Stimulated activated naive CD4-positive, alpha-beta T cell (primary cell): ENCODE results near the gene GIGYF2.
A peak's percentile ranks its signal among the peaks of the same experiment; 100 is the strongest.

ENCODE experiments used
- DNase-seq, 6 experiments: peaks; one replicate each; lab custom pipeline; 2025; lab: John Stamatoyannopoulos, UW

The GIGYF2 gene

DNA sequence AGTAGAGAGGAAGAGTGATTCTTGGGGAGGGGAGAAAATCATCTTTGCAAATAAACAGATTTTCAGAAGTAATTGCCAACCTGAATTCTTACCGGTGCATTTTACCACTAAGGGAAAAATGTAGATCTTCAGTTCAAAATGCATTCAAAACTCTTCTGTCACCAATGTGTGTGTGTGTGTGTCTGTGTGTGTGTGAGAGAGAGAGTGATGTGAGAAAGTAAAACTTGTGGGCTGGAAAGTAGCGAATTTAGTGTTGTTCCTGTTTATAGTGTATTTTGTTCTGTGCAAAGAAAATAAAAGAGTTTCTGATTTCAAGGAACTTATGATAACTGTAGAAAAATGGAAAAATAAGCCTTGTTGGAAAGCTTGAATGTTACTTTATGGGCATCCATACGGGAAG, 52.2 kb downstream of the GIGYF2 start:
- no peak for DNase-seq

- DNase-seq = no peak
Observed at GRCh38 chr2:232750135-232750671, 53.1 kb downstream of the GIGYF2 start.

DNA sequence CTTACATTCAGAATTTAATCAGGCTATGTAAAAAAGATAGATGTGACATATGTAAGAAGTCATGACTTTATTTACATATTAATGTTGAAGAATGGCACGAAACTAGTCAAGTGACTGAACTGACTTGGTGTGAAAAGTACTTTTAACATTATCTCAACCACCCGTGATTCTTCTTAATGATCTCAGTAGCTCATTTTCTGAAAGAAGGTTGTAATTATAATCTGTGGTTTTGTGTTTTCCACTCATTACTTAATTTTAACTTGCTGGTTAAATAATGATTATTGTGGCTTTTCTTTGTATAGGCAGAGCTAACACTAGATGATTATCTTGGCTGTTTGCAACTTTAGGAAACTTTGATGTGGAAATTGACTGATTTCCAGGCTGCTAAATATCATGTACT, 60.8 kb downstream of the GIGYF2 start:
- no peak for DNase-seq

- peak in 5 of 6 experiments; percentile 3 to 41 (median 20) for DNase-seq
Observed at GRCh38 chr2:232761301-232761907, 64.3 kb downstream of the GIGYF2 start.

DNA sequence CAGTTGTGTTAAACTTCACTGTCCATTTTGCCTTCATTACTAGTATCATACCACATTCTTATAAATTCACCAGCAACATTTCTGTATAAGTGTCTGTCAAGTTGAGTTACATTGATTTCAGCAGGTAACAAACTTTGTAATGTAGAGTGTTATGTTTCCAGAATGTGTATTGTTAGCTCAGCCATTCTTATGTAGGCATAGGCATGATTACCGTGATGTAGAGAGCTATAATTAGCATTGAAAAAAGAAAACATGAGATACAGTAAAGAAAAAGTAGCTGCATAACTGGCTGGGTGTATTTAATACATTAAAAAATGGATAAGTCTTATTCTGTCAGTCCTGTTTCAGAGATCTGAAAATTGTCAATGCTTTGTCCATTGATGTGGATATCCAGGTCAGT, 70.7 kb downstream of the GIGYF2 start:
- DNase-seq = no peak

DNA sequence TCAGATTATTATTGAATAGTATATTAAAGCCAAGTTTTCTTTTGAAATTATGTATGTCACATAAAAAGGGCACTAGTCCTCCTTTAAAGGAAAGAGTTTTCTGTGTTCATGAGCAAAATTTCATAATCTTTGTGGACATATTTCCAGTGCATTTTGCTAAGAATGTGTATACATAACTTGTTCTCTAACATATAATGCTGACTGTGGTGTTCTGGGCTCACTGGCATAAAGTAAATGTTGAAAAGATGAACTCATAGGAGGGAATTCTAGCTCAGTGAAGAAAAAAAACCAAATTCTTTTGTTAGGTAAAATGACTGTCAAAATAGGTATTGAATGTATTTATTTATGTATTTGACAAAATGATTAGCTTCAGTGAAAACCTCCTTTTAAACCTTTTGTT, 73.1 kb downstream of the GIGYF2 start:
- DNase-seq = no peak

GRCh38 chr2:232771870-232772269, 74.7 kb downstream of the GIGYF2 start:
- no peak for DNase-seq

DNA sequence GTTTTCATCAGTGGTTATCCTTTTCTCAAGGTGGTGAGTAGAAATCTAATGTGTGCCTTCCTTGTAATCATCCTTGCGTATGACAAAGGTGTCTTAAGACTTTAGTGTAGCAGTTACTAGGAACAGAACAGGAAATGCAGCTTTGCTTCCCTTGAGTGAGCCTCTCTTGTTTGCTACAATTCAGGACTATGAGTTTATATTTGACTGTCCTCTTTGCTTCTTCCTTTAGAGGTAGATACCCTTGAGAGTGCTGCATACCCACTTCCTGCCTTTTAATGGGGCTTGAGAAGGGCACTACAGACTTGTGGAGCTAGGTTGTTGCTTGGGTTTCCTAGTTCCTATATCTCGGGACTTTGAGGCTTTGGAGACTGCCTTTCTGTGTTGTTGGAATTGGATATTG, 75.4 kb downstream of the GIGYF2 start:
- no peak for DNase-seq

- no peak for DNase-seq
Observed at GRCh38 chr2:232773815-232774214, 76.7 kb downstream of the GIGYF2 start.

GRCh38 chr2:232776435-232776834, 79.3 kb downstream of the GIGYF2 start, which contains the start of gene KCNJ13:
Gene KCNJ13, minus strand, starts transcription at chr2:232776565. Its CDS starts 5,203 bp downstream, at chr2:232771362.
- DNase-seq = no peak

- DNase-seq = no peak
Observed at GRCh38 chr2:232777276-232777675, 80.1 kb downstream of the GIGYF2 start.

DNA sequence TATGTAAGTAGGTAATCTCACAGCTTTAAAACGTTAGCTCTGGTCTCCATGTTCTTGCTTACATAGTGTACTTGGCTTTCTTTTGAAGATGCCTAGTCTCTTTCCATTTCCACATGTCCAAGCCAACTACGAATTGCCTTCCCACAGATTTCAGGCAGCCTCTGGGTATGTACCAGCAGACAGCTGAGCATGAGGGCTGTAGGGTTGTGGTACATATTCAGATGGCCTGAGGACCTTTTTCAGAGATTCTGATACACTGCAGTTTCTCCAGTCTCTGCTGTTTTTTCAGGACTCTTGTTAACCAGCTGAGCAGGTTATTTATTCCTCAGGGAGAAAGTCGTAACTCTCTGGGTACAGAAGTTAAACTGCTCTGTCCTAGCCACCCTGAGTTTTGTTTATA, 82.3 kb downstream of the GIGYF2 start:
- DNase-seq = no peak

DNA sequence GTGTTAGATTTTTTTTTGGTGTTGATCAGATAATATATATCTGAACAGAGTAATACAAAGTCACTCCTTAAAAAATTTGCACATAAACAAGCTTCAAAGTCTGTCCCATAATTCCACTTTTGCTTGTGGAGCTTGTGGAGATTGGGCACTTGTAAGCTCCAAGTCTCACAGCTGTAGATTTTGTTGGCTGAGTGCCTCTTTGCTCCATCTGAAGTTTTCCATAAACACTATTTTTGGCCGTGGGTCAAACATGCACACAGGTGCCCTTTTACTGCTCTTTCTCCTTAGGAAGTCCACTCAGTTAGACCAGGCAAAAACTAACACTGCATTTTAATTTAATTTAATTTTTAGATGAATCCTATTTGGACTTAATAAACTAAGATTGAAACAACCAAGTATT, 82.8 kb downstream of the GIGYF2 start:
- no peak for DNase-seq

DNA sequence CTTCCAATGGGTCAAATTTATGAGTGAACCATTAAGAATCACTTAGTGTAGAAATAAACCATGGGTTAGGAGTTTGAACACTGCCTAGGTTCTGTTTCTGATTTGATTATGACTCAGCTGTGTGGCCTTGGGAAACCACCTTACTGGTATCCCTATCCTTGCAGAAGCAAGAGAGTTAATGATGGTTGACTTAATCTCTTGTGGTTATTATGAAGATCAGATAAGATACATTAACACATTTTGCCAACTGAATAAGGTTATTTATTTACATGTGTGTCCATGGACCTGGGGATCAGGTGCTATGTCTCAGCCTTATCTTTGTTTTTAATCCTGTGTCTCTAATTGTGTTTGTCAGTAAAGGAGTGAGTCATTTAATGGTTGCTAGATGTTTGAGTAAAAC, 84.6 kb downstream of the GIGYF2 start:
- no peak for DNase-seq

DNA sequence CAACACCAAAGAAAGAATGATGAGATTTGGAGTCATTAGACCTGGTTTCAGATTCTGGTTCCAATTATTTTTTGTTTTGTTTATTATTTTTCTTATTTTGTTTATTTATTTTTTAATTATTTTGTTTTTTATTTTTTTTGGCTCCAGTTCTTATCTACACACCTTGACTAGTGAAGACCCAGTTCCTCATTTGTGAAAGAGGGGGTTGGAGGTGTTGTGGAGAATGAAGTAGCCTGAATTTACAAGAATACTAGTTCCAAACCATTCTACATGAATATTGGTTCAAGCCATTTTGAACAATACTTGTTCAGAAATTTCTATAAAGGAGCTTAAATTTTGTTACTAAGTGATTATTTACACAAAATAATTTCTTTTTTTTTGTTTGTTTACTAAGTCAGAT, 86.1 kb downstream of the GIGYF2 start:
- no peak for DNase-seq

GRCh38 chr2:232787806-232788205, 90.7 kb downstream of the GIGYF2 start:
- DNase-seq = no peak

DNA sequence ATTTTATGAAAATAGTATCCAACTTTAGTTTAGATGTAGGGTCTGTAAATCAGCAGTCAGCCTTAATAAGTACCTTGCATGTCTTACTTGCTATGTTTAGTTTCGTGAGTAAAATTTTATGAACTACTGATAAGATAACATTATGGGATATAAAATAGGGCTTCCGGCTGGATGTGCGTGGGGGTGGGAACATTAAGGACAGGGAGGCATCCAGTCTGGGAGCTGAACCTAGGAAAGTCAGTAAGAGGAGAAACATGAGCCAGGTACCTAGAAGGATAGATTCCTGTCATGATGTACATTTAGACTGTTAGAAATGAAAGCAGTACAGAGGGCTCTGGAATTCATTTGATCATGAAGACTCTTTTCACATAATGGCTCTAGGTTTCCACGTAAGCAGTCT, 92.0 kb downstream of the GIGYF2 start:
- DNase-seq = no peak

- no peak for DNase-seq
Observed at GRCh38 chr2:232791518-232791917, 94.4 kb downstream of the GIGYF2 start.

- no peak for DNase-seq
Observed at GRCh38 chr2:232793271-232793670, 96.1 kb downstream of the GIGYF2 start.

- DNase-seq = no peak
Observed at GRCh38 chr2:232794981-232795380, 97.8 kb downstream of the GIGYF2 start.

DNA sequence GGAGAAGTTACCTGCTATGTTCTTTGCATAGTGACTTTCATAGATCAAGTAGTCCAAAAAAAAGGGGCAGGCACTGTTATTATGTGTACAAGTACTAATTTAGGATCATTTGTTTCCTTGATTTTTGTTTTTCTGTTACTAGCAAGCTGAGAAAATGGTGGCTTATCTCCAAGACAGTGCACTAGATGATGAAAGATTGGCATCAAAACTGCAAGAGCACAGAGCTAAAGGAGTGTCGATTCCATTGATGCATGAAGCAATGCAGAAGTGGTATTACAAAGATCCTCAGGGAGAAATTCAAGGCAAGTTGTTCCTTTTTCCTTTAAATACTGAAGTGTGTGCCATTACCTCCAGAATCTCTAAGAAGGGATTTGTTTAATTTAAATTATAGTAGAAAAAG, 98.8 kb downstream of the GIGYF2 start:
- DNase-seq = no peak

DNA sequence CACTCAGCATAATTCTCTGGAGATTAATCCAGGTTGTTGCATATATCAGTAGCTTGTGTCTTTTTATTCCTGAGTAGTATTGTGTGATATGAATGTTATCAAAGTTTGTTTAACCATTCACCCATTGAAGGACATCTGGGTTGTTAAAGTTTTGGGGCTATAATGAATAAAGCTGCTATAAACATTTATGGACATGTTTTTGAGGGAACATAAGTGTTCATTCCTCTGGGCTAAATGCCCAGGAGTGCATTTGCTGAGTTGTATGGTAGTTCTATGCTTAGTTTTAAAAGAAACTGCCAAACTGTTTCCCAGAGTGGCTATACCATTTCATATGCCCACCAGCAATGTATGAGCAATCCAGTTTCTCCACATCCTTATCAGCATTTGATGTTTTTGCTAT, 101.1 kb downstream of the GIGYF2 start:
- DNase-seq = no peak

- no peak for DNase-seq
Observed at GRCh38 chr2:232800166-232800565, 103.0 kb downstream of the GIGYF2 start.

DNA sequence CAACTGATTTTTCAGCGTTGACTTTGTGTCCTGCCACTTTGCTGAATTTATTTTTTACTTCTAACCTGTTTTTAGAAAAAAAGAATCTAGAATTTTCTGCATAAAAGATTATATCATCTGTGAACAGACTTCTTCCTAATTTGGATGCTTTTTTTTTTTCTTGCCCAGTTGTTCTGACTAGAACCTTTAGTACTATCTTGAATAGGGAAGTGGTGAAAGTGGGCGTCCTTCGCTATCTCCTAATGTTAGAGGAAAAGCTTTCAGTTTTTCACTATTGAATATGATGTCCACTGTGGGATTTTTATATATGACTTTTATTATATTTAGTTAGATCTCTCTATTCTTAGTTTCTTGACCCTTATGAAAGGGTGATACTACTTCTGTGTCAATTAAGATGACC, 105.0 kb downstream of the GIGYF2 start:
- DNase-seq = no peak
